ENCODE measurements around the gene STX1B. TPM values are rescaled to one million over a fixed set of nuclear protein-coding genes. Genes with fewer than 3 reads are reported as not detected.

The STX1B gene
- total and polyA plus RNA-seq, 4 experiments from 2014 or later: 1.5 to 2.4 TPM; not detected in 2

DNA sequence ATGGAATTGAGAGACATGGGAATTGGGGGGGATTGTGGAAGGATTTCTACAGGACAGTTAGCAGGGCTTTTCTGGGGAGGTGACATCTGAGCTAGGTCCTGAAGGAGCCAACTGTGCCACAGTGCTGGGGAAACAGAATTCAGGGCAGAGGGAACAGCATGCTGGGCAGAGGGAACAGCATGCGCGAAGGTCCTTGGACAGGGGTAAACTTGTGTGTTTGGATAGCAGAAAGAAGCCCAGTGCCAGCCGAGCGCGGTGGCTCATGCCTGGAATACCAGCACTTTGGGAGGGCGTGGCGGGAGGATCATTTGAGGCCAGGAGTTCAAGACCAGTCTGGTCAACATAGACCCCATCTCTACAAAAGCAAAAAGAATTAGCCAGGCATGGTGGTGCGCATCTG is 3.8 kb downstream of the STX1B start:
- no peak for DNase-seq
- ChIA-PET POLR2A (ENCODE audit: partially characterized antibody) (no interaction called here), CTCF (ENCODE audit: partially characterized antibody) (no interaction called here)
- Mint-ChIP-seq H3K9me3 (no peaks in the 10 kb centered on the region), H3K27ac (no peak overlapping the region), H3K4me1 (peaks cover 0 to 15% (median 11%) of the 10 kb centered on the region in 4 donors), H3K4me3 (no peak overlapping the region), H3K36me3 (no peaks in the 10 kb centered on the region), H3K27me3 (peaks cover 0 to 9% of the 10 kb centered on the region in 2 donors)
- H3K4me1 ChIP-seq (ENCODE audit: insufficient read depth, low read length): peaks cover 7% of the 10 kb centered on the region
- peaks cover 4% of the 10 kb centered on the region for H3K27me3 ChIP-seq (ENCODE audit: insufficient read depth, low read length)
- H3K4me3 ChIP-seq (ENCODE audit: low read length in 2 of 2): no peak overlapping the region
- intact Hi-C loops (cut with micrococcal nuclease): no loop called here
- H3K9me3 ChIP-seq (ENCODE audit: control insufficient read depth in 1 of 2, low read length in 2 of 2): no peaks in the 10 kb centered on the region
- H3K36me3 ChIP-seq (ENCODE audit: insufficient read depth, low read length): no peaks in the 10 kb centered on the region
- H3K27ac ChIP-seq (ENCODE audit: low read depth, low read length): no peak overlapping the region

DNA sequence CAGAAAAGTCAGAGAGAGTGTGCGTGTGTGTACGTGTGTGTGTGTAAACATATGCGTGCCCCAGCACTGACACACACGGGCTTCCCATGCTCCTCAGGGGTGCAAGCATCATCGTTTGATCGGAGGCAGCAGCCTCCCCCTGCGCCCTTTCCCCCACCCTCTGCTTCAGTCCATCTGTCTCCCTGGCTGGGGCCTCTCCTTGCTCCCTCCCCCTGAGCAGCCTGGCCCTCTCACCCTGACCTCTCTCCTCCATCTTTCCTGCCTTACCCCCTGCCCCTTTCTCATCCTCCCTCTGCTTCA is 4.4 kb downstream of the STX1B start:
- no peaks in the 10 kb centered on the region for H3K36me3 ChIP-seq (ENCODE audit: insufficient read depth, low read length)
- H3K4me1 ChIP-seq (ENCODE audit: insufficient read depth, low read length): peaks cover 4% of the 10 kb centered on the region
- H3K27ac ChIP-seq (ENCODE audit: low read depth, low read length): no peak overlapping the region
- ChIA-PET POLR2A (ENCODE audit: partially characterized antibody) (no interaction called here), CTCF (ENCODE audit: partially characterized antibody) (no interaction called here)
- peaks cover 3% of the 10 kb centered on the region for H3K27me3 ChIP-seq (ENCODE audit: insufficient read depth, low read length)
- no peaks in the 10 kb centered on the region for H3K9me3 Mint-ChIP-seq
- peaks cover 0 to 9% (median 6%) of the 10 kb centered on the region in 4 donors for H3K4me1 Mint-ChIP-seq
- H3K4me3 Mint-ChIP-seq: no peak overlapping the region
- no peak overlapping the region for H3K4me3 ChIP-seq (ENCODE audit: low read length in 2 of 2)
- peak overlapping the region in 2 of 7 donors; percentile 19 to 83 for H3K27ac Mint-ChIP-seq
- H3K36me3 Mint-ChIP-seq: no peaks in the 10 kb centered on the region
- no peak for DNase-seq
- intact Hi-C loops (cut with micrococcal nuclease): no loop called here
- peaks cover 0 to 4% of the 10 kb centered on the region in 2 donors for H3K27me3 Mint-ChIP-seq
- no peaks in the 10 kb centered on the region for H3K9me3 ChIP-seq (ENCODE audit: control insufficient read depth in 1 of 2, low read length in 2 of 2)

DNA sequence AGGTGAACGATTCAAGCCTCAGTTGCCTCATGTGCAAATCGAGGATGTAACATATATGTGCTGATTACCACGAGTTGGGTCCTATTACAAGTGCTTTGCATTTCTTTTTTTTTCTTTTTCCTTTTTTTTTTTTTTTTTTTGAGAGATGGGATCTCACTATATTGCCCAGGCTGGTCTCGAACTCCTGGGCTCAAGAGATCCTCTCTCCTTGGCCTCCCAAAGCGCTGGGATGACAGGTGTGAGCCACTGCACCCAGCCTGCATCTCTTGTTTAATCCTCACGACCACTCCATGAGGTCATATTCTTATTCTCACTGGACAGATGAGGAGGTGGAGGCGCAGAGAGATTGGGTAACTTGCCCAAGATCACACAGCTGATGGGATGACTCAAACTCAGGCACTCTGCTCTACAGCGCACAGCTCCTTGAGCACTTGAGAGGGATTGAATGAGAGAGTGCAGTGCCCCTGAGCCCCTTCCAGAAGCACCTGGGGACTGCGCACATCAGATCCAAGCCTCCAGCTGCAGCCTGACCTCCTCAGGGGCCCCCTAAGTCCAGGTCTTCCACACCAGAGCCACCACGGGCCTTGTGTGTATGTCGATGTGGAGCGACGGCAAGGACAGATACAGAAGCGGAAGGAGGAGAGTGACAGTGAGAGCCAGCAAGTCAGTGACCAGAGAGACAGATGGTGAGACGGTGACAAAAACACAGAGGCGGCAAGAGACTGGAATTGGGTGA is 4.9 kb downstream of the STX1B start:
- Mint-ChIP-seq H3K27me3 (peaks cover 0 to 3% of the 10 kb centered on the region in 2 donors), H3K27ac (peak overlapping the region in 1 of 7 donors; percentile 83), H3K4me1 (peaks cover 0 to 6% (median 6%) of the 10 kb centered on the region in 4 donors), H3K4me3 (no peak overlapping the region), H3K9me3 (no peaks in the 10 kb centered on the region), H3K36me3 (no peaks in the 10 kb centered on the region)
- Histone ChIP-seq H3K9me3 (ENCODE audit: control insufficient read depth in 1 of 2, low read length in 2 of 2) (no peaks in the 10 kb centered on the region), H3K27ac (ENCODE audit: low read depth, low read length) (no peak overlapping the region), H3K27me3 (ENCODE audit: insufficient read depth, low read length) (no peaks in the 10 kb centered on the region), H3K36me3 (ENCODE audit: insufficient read depth, low read length) (no peaks in the 10 kb centered on the region), H3K4me3 (ENCODE audit: low read length in 2 of 2) (no peak overlapping the region), H3K4me1 (ENCODE audit: insufficient read depth, low read length) (no peaks in the 10 kb centered on the region)
- no peak for DNase-seq
- ChIA-PET CTCF (ENCODE audit: partially characterized antibody) (no interaction called here), POLR2A (ENCODE audit: partially characterized antibody) (no interaction called here)
- intact Hi-C loops (cut with micrococcal nuclease): no loop called here

DNA sequence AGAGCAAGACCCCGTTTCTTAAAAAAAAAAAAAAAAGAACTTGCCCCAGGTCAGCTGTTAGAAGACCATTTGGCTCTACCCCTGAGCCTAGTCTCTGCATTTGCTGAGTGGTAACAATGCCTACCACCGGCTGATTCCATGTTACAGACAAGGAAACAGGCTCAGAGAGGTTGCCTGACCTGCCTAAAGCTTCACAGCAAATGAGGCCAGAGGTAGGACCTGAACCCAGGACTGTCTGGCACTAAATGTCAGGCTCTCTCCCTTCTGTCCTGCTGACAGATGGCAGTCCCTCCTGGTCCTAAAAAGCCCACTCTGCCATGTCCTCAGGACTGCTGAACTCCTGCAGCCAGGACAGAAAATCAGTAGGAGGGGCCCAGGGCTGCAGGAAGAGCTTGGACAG is 5.8 kb downstream of the STX1B start:
- ChIA-PET POLR2A (ENCODE audit: partially characterized antibody) (no interaction called here), CTCF (ENCODE audit: partially characterized antibody) (interaction anchor here (1.1 to 1.2 kb wide), 2 partner anchors 19 to 20 kb away, joined by 3 read pairs; partner anchors contain the start of gene HSD3B7)

DNA sequence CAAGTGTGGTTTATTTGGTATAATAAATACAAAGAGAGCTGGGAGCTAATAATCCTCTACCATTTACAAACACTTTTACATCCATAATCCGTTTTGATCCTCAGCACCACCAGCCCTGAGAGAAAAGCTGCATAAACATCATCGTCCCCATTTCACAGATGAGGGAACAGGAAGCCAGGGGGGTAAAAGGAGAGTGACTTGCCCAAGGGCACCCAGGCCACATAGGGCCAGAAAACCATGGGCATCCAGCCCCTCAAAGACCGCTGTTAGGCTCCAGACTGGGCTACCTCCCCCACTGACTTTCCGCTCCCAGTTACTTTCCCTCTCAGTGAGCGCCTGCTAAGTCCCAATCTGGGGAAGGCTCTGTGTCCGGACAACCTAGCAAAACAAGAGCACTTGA is 6.7 kb downstream of the STX1B start:
- DNase-seq: no peak
- POLR2A ChIA-PET (ENCODE audit: partially characterized antibody): no interaction called here
- Mint-ChIP-seq H3K4me3 (no peak overlapping the region), H3K9me3 (no peaks in the 10 kb centered on the region), H3K4me1 (peaks cover 0 to 3% (median 0%) of the 10 kb centered on the region in 4 donors), H3K36me3 (no peaks in the 10 kb centered on the region), H3K27me3 (peaks cover 0 to 3% of the 10 kb centered on the region in 2 donors), H3K27ac (no peak overlapping the region)
- no peaks in the 10 kb centered on the region for H3K9me3 ChIP-seq (ENCODE audit: control insufficient read depth in 1 of 2, low read length in 2 of 2)
- intact Hi-C loops (cut with micrococcal nuclease): no loop called here
- H3K27me3 ChIP-seq (ENCODE audit: insufficient read depth, low read length): no peaks in the 10 kb centered on the region
- CTCF ChIA-PET (ENCODE audit: partially characterized antibody): interaction anchor here (1.1 to 1.2 kb wide), 2 partner anchors 18 to 19 kb away, joined by 3 read pairs; partner anchors contain the start of gene HSD3B7
- no peak overlapping the region for H3K27ac ChIP-seq (ENCODE audit: low read depth, low read length)
- H3K4me1 ChIP-seq (ENCODE audit: insufficient read depth, low read length): no peaks in the 10 kb centered on the region
- no peak overlapping the region for H3K4me3 ChIP-seq (ENCODE audit: low read length in 2 of 2)
- no peaks in the 10 kb centered on the region for H3K36me3 ChIP-seq (ENCODE audit: insufficient read depth, low read length)

More for the DNA sequence above, 5.8 kb downstream of the STX1B start:
- Mint-ChIP-seq H3K27ac (no peak overlapping the region), H3K9me3 (no peaks in the 10 kb centered on the region), H3K4me1 (peaks cover 0 to 3% (median 1%) of the 10 kb centered on the region in 4 donors), H3K4me3 (no peak overlapping the region), H3K36me3 (no peaks in the 10 kb centered on the region), H3K27me3 (peaks cover 0 to 3% of the 10 kb centered on the region in 2 donors)
- Histone ChIP-seq H3K4me1 (ENCODE audit: insufficient read depth, low read length) (no peaks in the 10 kb centered on the region), H3K27ac (ENCODE audit: low read depth, low read length) (no peak overlapping the region), H3K4me3 (ENCODE audit: low read length in 2 of 2) (no peak overlapping the region), H3K36me3 (ENCODE audit: insufficient read depth, low read length) (no peaks in the 10 kb centered on the region), H3K27me3 (ENCODE audit: insufficient read depth, low read length) (no peaks in the 10 kb centered on the region), H3K9me3 (ENCODE audit: control insufficient read depth in 1 of 2, low read length in 2 of 2) (no peaks in the 10 kb centered on the region)
- intact Hi-C loops (cut with micrococcal nuclease): no loop called here
- DNase-seq: no peak

DNA sequence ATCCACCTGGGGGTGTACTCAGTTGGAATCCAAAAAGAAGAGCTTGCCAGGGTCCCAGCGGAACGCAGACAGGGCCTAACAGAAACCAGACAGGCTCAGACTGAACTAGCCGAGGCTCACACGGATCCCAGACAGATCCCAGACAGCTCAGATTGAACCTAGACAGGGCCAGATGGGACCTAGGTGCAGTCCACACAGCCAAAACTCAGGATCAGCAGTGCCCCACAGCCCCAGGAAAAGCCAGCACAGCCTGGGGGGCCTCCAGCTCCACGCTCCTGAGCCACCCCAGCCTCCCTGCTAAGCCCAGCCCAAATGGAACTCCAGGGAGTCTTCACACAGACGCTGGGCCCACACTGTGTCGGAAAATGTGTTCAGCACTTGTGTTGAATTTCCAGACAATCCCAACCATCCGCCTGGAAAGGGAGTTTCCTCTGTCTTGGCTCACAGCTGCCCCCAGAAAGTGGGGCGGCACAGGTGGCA is 7.5 kb downstream of the STX1B start:
- CTCF ChIA-PET (ENCODE audit: partially characterized antibody): interaction anchor here (1.5 kb wide), 1 partner anchor 18 kb away, joined by 7 read pairs; the partner anchor contains the start of gene HSD3B7
- POLR2A ChIA-PET (ENCODE audit: partially characterized antibody): interaction anchor here (0.7 to 1.0 kb wide), 2 partner anchors 71 to 178 kb away, joined by 3 read pairs; partner anchors contain the start of genes ZNF646 and ZNF668

DNA sequence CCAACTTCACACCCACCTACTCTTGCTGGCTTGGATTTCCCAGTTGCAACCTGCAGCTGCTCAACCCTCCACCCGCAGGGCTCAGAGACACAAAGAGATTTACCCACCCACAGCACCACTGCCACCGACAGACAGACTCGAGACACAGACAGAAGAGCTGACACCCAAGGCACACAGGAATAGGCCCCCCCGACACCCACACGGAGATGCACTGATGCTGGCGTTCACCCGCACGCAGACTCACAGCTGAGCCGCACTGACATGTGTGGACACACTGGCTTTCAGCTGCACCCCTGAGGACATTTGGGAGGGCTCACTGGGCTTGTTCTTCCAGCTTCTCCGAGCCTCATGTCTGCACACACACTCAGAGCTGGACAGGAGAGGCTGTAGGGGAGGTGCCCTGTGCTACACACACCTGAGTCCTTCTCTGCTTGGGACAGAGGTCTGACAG is 8.2 kb downstream of the STX1B start:
- Histone ChIP-seq H3K4me1 (ENCODE audit: insufficient read depth, low read length) (peaks cover 3% of the 10 kb centered on the region), H3K27ac (ENCODE audit: low read depth, low read length) (no peak overlapping the region), H3K9me3 (ENCODE audit: control insufficient read depth in 1 of 2, low read length in 2 of 2) (no peaks in the 10 kb centered on the region), H3K4me3 (ENCODE audit: low read length in 2 of 2) (no peak overlapping the region), H3K27me3 (ENCODE audit: insufficient read depth, low read length) (no peaks in the 10 kb centered on the region), H3K36me3 (ENCODE audit: insufficient read depth, low read length) (no peaks in the 10 kb centered on the region)
- ChIA-PET CTCF (ENCODE audit: partially characterized antibody) (interaction anchor here (1.5 kb wide), 1 partner anchor 17 kb away, joined by 7 read pairs; the partner anchor contains the start of gene HSD3B7), POLR2A (ENCODE audit: partially characterized antibody) (interaction anchor here (0.7 to 1.0 kb wide), 2 partner anchors 72 to 178 kb away, joined by 3 read pairs; partner anchors contain the start of genes ZNF646 and ZNF668)
- DNase-seq: no peak
- Mint-ChIP-seq H3K9me3 (no peaks in the 10 kb centered on the region), H3K4me3 (peak overlapping the region in 1 of 8 donors; percentile 45), H3K36me3 (no peaks in the 10 kb centered on the region), H3K27me3 (peaks cover 0 to 3% of the 10 kb centered on the region in 2 donors), H3K4me1 (peaks cover 0 to 3% (median 0%) of the 10 kb centered on the region in 4 donors), H3K27ac (no peak overlapping the region)
- intact Hi-C loops (cut with micrococcal nuclease): no loop called here

More for the DNA sequence above, 7.5 kb downstream of the STX1B start:
- no peaks in the 10 kb centered on the region for H3K36me3 Mint-ChIP-seq
- H3K27me3 Mint-ChIP-seq: peaks cover 0 to 3% of the 10 kb centered on the region in 2 donors
- no peak overlapping the region for H3K4me3 Mint-ChIP-seq
- Histone ChIP-seq H3K9me3 (ENCODE audit: control insufficient read depth in 1 of 2, low read length in 2 of 2) (no peaks in the 10 kb centered on the region), H3K27me3 (ENCODE audit: insufficient read depth, low read length) (no peaks in the 10 kb centered on the region), H3K36me3 (ENCODE audit: insufficient read depth, low read length) (no peaks in the 10 kb centered on the region), H3K4me1 (ENCODE audit: insufficient read depth, low read length) (no peaks in the 10 kb centered on the region), H3K4me3 (ENCODE audit: low read length in 2 of 2) (no peak overlapping the region), H3K27ac (ENCODE audit: low read depth, low read length) (no peak overlapping the region)
- H3K9me3 Mint-ChIP-seq: no peaks in the 10 kb centered on the region
- peaks cover 0 to 3% (median 0%) of the 10 kb centered on the region in 4 donors for H3K4me1 Mint-ChIP-seq
- DNase-seq: no peak
- intact Hi-C loops (cut with micrococcal nuclease): no loop called here
- no peak overlapping the region for H3K27ac Mint-ChIP-seq

Measured in CD4-positive, alpha-beta memory T cell (primary cell).